Measurements from ENCODE around the gene IFI27L1.

Gene IFI27L1

GRCh38 chr14:94046696-94047250 lies 34.3 kb upstream of the IFI27L1 start:
- TF ChIP-seq PAX5 (IDR thresholded peaks at IDR 0.05; ENCODE audit: insufficient read depth, low read length, severe bottlenecking), result no peak
- no peak; the same call in 1 of the 2 replicates for TF ChIP-seq POLR2A (IDR thresholded peaks at IDR 0.05; ENCODE audit: low read depth, low read length)
- TF ChIP-seq POU2F2 (IDR thresholded peaks at IDR 0.05; ENCODE audit: low read depth, low read length), result no peak
- no peak for TF ChIP-seq TAF1 (IDR thresholded peaks at IDR 0.05; ENCODE audit: low read depth, low read length)
- no peak; the same call in 1 of the 2 replicates for TF ChIP-seq POLR2AphosphoS5 (IDR thresholded peaks at IDR 0.05; ENCODE audit: low read depth, low read length)
- TF ChIP-seq SPI1 (IDR thresholded peaks at IDR 0.05; ENCODE audit: low read depth, low read length), result no peak
- FAIRE-seq (no peak), DNase-seq (ENCODE audit: insufficient read length, low spot score) (no peak)

- TF ChIP-seq POLR2AphosphoS5 (IDR thresholded peaks at IDR 0.05; ENCODE audit: low read depth, low read length), result no peak
- TF ChIP-seq POLR2A (IDR thresholded peaks at IDR 0.05; ENCODE audit: low read depth, low read length), result no peak; the same call in 1 of the 2 replicates
- TF ChIP-seq SPI1 (IDR thresholded peaks at IDR 0.05; ENCODE audit: low read depth, low read length), result no peak
- TF ChIP-seq POU2F2 (IDR thresholded peaks at IDR 0.05; ENCODE audit: low read depth, low read length), result no peak
- TF ChIP-seq TAF1 (IDR thresholded peaks at IDR 0.05; ENCODE audit: low read depth, low read length), result no peak
- no peak for TF ChIP-seq PAX5 (IDR thresholded peaks at IDR 0.05; ENCODE audit: insufficient read depth, low read length, severe bottlenecking)
- no peak for FAIRE-seq
- DNase-seq (ENCODE audit: insufficient read length, low spot score), result no peak
Observed at GRCh38 chr14:94047581-94047980, 33.5 kb upstream of the IFI27L1 start.

GRCh38 chr14:94048691-94049624 lies 32.2 kb upstream of the IFI27L1 start:
- no peak for DNase-seq (ENCODE audit: insufficient read length, low spot score)
- no peak for FAIRE-seq
- TF ChIP-seq POU2F2 (IDR thresholded peaks at IDR 0.05; ENCODE audit: low read depth, low read length) (no peak), SPI1 (IDR thresholded peaks at IDR 0.05; ENCODE audit: low read depth, low read length) (no peak), POLR2A (IDR thresholded peaks at IDR 0.05; ENCODE audit: low read depth, low read length) (no peak), TAF1 (IDR thresholded peaks at IDR 0.05; ENCODE audit: low read depth, low read length) (no peak), POLR2AphosphoS5 (IDR thresholded peaks at IDR 0.05; ENCODE audit: low read depth, low read length) (no peak; the same call in none of the 2 replicates), PAX5 (IDR thresholded peaks at IDR 0.05; ENCODE audit: insufficient read depth, low read length, severe bottlenecking) (no peak)

- no peak for TF ChIP-seq POLR2A (IDR thresholded peaks at IDR 0.05; ENCODE audit: low read depth, low read length)
- no peak for TF ChIP-seq TAF1 (IDR thresholded peaks at IDR 0.05; ENCODE audit: low read depth, low read length)
- no peak for TF ChIP-seq POLR2AphosphoS5 (IDR thresholded peaks at IDR 0.05; ENCODE audit: low read depth, low read length)
- no peak for TF ChIP-seq PAX5 (IDR thresholded peaks at IDR 0.05; ENCODE audit: insufficient read depth, low read length, severe bottlenecking)
- no peak for TF ChIP-seq POU2F2 (IDR thresholded peaks at IDR 0.05; ENCODE audit: low read depth, low read length)
- no peak for TF ChIP-seq SPI1 (IDR thresholded peaks at IDR 0.05; ENCODE audit: low read depth, low read length)
- FAIRE-seq (no peak), DNase-seq (ENCODE audit: insufficient read length, low spot score) (no peak)
Observed at GRCh38 chr14:94049625-94050023, 31.5 kb upstream of the IFI27L1 start.

- DNase-seq (ENCODE audit: insufficient read length, low spot score) (no peak), FAIRE-seq (no peak)
- TF ChIP-seq POU2F2 (IDR thresholded peaks at IDR 0.05; ENCODE audit: low read depth, low read length) (no peak), TAF1 (IDR thresholded peaks at IDR 0.05; ENCODE audit: low read depth, low read length) (no peak), SPI1 (IDR thresholded peaks at IDR 0.05; ENCODE audit: low read depth, low read length) (no peak), POLR2A (IDR thresholded peaks at IDR 0.05; ENCODE audit: low read depth, low read length) (no peak), PAX5 (IDR thresholded peaks at IDR 0.05; ENCODE audit: insufficient read depth, low read length, severe bottlenecking) (no peak), POLR2AphosphoS5 (IDR thresholded peaks at IDR 0.05; ENCODE audit: low read depth, low read length) (no peak)
Observed at GRCh38 chr14:94050231-94050880, 30.8 kb upstream of the IFI27L1 start.

GRCh38 chr14:94051115-94051514 lies 30.0 kb upstream of the IFI27L1 start:
- no peak for TF ChIP-seq PAX5 (IDR thresholded peaks at IDR 0.05; ENCODE audit: insufficient read depth, low read length, severe bottlenecking)
- no peak for TF ChIP-seq TAF1 (IDR thresholded peaks at IDR 0.05; ENCODE audit: low read depth, low read length)
- no peak for TF ChIP-seq POLR2A (IDR thresholded peaks at IDR 0.05; ENCODE audit: low read depth, low read length)
- no peak for TF ChIP-seq SPI1 (IDR thresholded peaks at IDR 0.05; ENCODE audit: low read depth, low read length)
- TF ChIP-seq POU2F2 (IDR thresholded peaks at IDR 0.05; ENCODE audit: low read depth, low read length), result no peak
- no peak for TF ChIP-seq POLR2AphosphoS5 (IDR thresholded peaks at IDR 0.05; ENCODE audit: low read depth, low read length)
- DNase-seq (ENCODE audit: insufficient read length, low spot score) (no peak), FAIRE-seq (no peak)

GRCh38 chr14:94051779-94052178 lies 29.3 kb upstream of the IFI27L1 start:
- FAIRE-seq, result no peak

GRCh38 chr14:94052199-94052598 lies 28.9 kb upstream of the IFI27L1 start:
- FAIRE-seq (no peak), DNase-seq (ENCODE audit: insufficient read length, low spot score) (no peak)
- TF ChIP-seq PAX5 (IDR thresholded peaks at IDR 0.05; ENCODE audit: insufficient read depth, low read length, severe bottlenecking) (no peak), POLR2A (IDR thresholded peaks at IDR 0.05; ENCODE audit: low read depth, low read length) (no peak), POU2F2 (IDR thresholded peaks at IDR 0.05; ENCODE audit: low read depth, low read length) (no peak), TAF1 (IDR thresholded peaks at IDR 0.05; ENCODE audit: low read depth, low read length) (no peak), SPI1 (IDR thresholded peaks at IDR 0.05; ENCODE audit: low read depth, low read length) (no peak), POLR2AphosphoS5 (IDR thresholded peaks at IDR 0.05; ENCODE audit: low read depth, low read length) (no peak)

More at GRCh38 chr14:94051779-94052178, 29.3 kb upstream of the IFI27L1 start:
- DNase-seq (ENCODE audit: insufficient read length, low spot score), result no peak
- no peak for TF ChIP-seq PAX5 (IDR thresholded peaks at IDR 0.05; ENCODE audit: insufficient read depth, low read length, severe bottlenecking)
- peak; percentile 14; the same call in 1 of the 2 replicates for TF ChIP-seq POLR2A (IDR thresholded peaks at IDR 0.05; ENCODE audit: low read depth, low read length)

GRCh38 chr14:94052662-94053061 lies 28.4 kb upstream of the IFI27L1 start:
- no peak for TF ChIP-seq POLR2AphosphoS5 (IDR thresholded peaks at IDR 0.05; ENCODE audit: low read depth, low read length)
- no peak for TF ChIP-seq SPI1 (IDR thresholded peaks at IDR 0.05; ENCODE audit: low read depth, low read length)
- no peak for TF ChIP-seq TAF1 (IDR thresholded peaks at IDR 0.05; ENCODE audit: low read depth, low read length)
- TF ChIP-seq PAX5 (IDR thresholded peaks at IDR 0.05; ENCODE audit: insufficient read depth, low read length, severe bottlenecking), result no peak
- no peak for TF ChIP-seq POU2F2 (IDR thresholded peaks at IDR 0.05; ENCODE audit: low read depth, low read length)
- TF ChIP-seq POLR2A (IDR thresholded peaks at IDR 0.05; ENCODE audit: low read depth, low read length), result no peak
- no peak for FAIRE-seq

More at GRCh38 chr14:94052662-94053061, 28.4 kb upstream of the IFI27L1 start:
- no peak for DNase-seq (ENCODE audit: insufficient read length, low spot score)

Data from GM12891 (cell line).